ENCODE measurements around the gene ZBTB37.

DNA sequence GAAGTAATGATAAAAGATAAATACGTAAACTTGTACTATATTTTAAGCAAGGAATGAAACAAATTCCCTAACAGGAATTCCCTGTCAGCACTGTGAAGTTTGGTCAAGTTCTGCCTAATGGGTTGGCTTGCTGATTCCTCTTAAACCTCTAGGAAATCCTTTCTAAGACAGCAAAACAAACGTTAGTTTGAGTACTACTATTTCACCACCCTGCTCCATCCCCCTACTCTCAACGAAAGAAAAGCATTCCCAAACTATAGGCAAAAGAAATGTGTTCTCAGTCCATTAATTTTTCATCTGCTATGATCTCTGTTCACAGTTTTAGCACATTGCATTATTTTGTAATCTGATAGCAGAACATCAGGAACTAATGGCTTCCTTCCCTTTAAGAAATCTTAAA is 32.8 kb downstream of the ZBTB37 start:
- TF ChIP-seq POLR2A (IDR thresholded peaks at IDR 0.05), result no peak
- TF ChIP-seq, protein P1, sequence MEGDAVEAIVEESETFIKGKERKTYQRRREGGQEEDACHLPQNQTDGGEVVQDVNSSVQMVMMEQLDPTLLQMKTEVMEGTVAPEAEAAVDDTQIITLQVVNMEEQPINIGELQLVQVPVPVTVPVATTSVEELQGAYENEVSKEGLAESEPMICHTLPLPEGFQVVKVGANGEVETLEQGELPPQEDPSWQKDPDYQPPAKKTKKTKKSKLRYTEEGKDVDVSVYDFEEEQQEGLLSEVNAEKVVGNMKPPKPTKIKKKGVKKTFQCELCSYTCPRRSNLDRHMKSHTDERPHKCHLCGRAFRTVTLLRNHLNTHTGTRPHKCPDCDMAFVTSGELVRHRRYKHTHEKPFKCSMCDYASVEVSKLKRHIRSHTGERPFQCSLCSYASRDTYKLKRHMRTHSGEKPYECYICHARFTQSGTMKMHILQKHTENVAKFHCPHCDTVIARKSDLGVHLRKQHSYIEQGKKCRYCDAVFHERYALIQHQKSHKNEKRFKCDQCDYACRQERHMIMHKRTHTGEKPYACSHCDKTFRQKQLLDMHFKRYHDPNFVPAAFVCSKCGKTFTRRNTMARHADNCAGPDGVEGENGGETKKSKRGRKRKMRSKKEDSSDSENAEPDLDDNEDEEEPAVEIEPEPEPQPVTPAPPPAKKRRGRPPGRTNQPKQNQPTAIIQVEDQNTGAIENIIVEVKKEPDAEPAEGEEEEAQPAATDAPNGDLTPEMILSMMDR (IDR thresholded peaks at IDR 0.05), result no peak
- no peak for TF ChIP-seq POLR2AphosphoS5 (IDR thresholded peaks at IDR 0.05)

All from gastroesophageal sphincter (tissue), 3 donors.